Mucosa of stomach (tissue), 1 donor: ENCODE measurements around the gene TCF7L2.

ENCODE experiments used
- H3K27me3 ChIP-seq: one replicate; pipeline ENCODE4 v1.7.0; 2013; ENCODE audit warnings: mild to moderate bottlenecking, low read length; ENCODE audit not compliant: control insufficient read depth, insufficient read depth
- H3K36me3 ChIP-seq: one replicate; pipeline ENCODE4 v1.7.0; 2013; ENCODE audit warnings: low read length; ENCODE audit not compliant: control insufficient read depth, insufficient read depth
- H3K4me1 ChIP-seq: one replicate; pipeline ENCODE4 v1.7.0; 2013; ENCODE audit warnings: mild to moderate bottlenecking, low read length; ENCODE audit not compliant: control insufficient read depth, insufficient read depth
- H3K4me3 ChIP-seq: one replicate; pipeline ENCODE4 v1.7.0; 2013; ENCODE audit warnings: low read length
- H3K9ac ChIP-seq: one replicate; pipeline ENCODE4 v1.7.0; 2013; ENCODE audit warnings: mild to moderate bottlenecking, low read length, moderate library complexity
- H3K9me3 ChIP-seq: one replicate; pipeline ENCODE4 v1.7.0; 2013; ENCODE audit warnings: mild to moderate bottlenecking, low read length, moderate library complexity; ENCODE audit not compliant: control insufficient read depth
- donor health status: Pancreatic carcinoma.

Gene TCF7L2

GRCh38 chr10:113021268-113022040, 71.4 kb downstream of the TCF7L2 start:
- Histone ChIP-seq H3K9me3 (no peaks in the 10 kb centered on the region), H3K9ac (no peak overlapping the region), H3K36me3 (no peaks in the 10 kb centered on the region), H3K4me1 (peaks cover 55% of the 10 kb centered on the region), H3K4me3 (no peak overlapping the region), H3K27me3 (no peaks in the 10 kb centered on the region)

DNA sequence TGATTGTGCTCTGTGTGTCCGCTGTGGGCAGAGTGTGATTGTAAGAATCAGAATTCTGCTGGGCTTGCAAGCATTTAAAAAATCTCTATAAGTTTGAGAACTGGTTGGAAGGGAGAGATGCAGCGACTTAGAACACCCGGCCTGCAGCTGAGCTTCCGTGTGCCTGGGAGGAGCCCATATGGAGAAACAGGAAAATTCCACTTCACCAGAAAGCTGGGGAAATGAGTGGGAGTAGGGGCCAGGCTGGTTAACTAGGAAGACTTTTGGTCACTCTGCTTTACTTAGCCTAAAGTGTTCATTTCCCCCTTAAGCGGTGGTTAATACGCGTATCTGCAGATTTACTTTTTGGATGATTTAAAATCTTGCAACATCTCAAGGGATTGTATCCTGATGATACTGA, 72.2 kb downstream of the TCF7L2 start:
- H3K4me1 ChIP-seq: peaks cover 55% of the 10 kb centered on the region

GRCh38 chr10:113023017-113023416, 73.0 kb downstream of the TCF7L2 start:
- H3K9me3 ChIP-seq: no peaks in the 10 kb centered on the region
- H3K9ac ChIP-seq: no peak overlapping the region
- no peaks in the 10 kb centered on the region for H3K36me3 ChIP-seq
- H3K4me3 ChIP-seq: no peak overlapping the region
- no peaks in the 10 kb centered on the region for H3K27me3 ChIP-seq
- peaks cover 55% of the 10 kb centered on the region for H3K4me1 ChIP-seq

More for the DNA sequence above, 72.2 kb downstream of the TCF7L2 start:
- H3K27me3 ChIP-seq: no peaks in the 10 kb centered on the region
- no peak overlapping the region for H3K9ac ChIP-seq
- H3K4me3 ChIP-seq: no peak overlapping the region
- H3K36me3 ChIP-seq: no peaks in the 10 kb centered on the region
- no peaks in the 10 kb centered on the region for H3K9me3 ChIP-seq

DNA sequence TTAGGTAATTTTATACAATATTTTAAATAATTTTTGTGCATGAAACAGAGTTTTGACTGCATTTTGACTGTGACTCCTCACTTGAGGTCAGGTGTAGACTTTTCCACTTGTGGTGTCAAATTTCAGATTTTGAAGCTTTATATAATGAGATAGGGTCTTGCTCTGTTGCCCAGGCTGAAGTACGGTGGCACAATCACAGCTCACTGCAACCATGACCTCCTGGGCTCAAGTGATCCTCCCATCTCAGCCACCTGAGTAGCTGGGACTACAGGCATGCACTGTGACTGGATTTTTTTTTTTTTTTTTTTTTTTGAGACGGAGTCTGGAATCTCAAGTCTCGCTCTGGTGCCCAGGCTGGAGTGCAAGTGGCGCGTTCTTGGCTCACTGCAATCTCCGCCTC, 74.9 kb downstream of the TCF7L2 start:
- no peaks in the 10 kb centered on the region for H3K36me3 ChIP-seq
- H3K9me3 ChIP-seq: no peaks in the 10 kb centered on the region
- H3K4me1 ChIP-seq: peaks cover 45% of the 10 kb centered on the region
- H3K4me3 ChIP-seq: no peak overlapping the region
- no peak overlapping the region for H3K9ac ChIP-seq
- no peaks in the 10 kb centered on the region for H3K27me3 ChIP-seq

DNA sequence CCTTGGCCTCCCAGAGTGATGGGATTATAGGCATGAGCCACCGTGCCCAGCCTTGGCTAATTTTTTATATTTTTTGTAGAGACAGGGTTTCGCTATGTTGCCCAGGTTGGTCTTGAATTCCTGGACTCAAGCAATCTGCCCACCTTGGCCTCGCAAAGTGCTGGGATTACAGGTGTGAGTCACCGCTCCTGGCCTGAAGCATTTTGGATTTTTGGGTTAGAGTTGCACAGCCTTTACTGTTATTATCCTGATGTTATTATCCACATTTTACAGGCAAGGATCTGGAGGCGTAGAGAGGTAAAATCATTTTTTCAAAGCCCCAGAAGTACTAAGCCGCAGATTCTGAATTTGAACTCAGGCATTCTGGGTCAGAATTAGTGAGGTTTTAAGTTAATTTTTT, 75.4 kb downstream of the TCF7L2 start:
- Histone ChIP-seq H3K36me3 (no peaks in the 10 kb centered on the region), H3K9me3 (no peaks in the 10 kb centered on the region), H3K9ac (no peak overlapping the region), H3K27me3 (no peaks in the 10 kb centered on the region), H3K4me3 (no peak overlapping the region), H3K4me1 (peaks cover 45% of the 10 kb centered on the region)

- H3K4me1 ChIP-seq: peaks cover 40% of the 10 kb centered on the region
- no peaks in the 10 kb centered on the region for H3K36me3 ChIP-seq
- H3K4me3 ChIP-seq: no peak overlapping the region
- H3K9me3 ChIP-seq: no peaks in the 10 kb centered on the region
- no peak overlapping the region for H3K9ac ChIP-seq
- no peaks in the 10 kb centered on the region for H3K27me3 ChIP-seq
These were observed 76.6 kb downstream of the TCF7L2 start for GRCh38 chr10:113026679-113027078.

- Histone ChIP-seq H3K9ac (no peak overlapping the region), H3K9me3 (no peaks in the 10 kb centered on the region), H3K4me1 (peaks cover 39% of the 10 kb centered on the region), H3K27me3 (no peaks in the 10 kb centered on the region), H3K4me3 (no peak overlapping the region), H3K36me3 (no peaks in the 10 kb centered on the region)
These were observed 77.2 kb downstream of the TCF7L2 start for GRCh38 chr10:113027230-113027573.

GRCh38 chr10:113027574-113028455, 77.8 kb downstream of the TCF7L2 start:
- Histone ChIP-seq H3K9ac (no peak overlapping the region), H3K9me3 (no peaks in the 10 kb centered on the region), H3K27me3 (no peaks in the 10 kb centered on the region), H3K4me3 (no peak overlapping the region), H3K36me3 (no peaks in the 10 kb centered on the region), H3K4me1 (peaks cover 39% of the 10 kb centered on the region)

DNA sequence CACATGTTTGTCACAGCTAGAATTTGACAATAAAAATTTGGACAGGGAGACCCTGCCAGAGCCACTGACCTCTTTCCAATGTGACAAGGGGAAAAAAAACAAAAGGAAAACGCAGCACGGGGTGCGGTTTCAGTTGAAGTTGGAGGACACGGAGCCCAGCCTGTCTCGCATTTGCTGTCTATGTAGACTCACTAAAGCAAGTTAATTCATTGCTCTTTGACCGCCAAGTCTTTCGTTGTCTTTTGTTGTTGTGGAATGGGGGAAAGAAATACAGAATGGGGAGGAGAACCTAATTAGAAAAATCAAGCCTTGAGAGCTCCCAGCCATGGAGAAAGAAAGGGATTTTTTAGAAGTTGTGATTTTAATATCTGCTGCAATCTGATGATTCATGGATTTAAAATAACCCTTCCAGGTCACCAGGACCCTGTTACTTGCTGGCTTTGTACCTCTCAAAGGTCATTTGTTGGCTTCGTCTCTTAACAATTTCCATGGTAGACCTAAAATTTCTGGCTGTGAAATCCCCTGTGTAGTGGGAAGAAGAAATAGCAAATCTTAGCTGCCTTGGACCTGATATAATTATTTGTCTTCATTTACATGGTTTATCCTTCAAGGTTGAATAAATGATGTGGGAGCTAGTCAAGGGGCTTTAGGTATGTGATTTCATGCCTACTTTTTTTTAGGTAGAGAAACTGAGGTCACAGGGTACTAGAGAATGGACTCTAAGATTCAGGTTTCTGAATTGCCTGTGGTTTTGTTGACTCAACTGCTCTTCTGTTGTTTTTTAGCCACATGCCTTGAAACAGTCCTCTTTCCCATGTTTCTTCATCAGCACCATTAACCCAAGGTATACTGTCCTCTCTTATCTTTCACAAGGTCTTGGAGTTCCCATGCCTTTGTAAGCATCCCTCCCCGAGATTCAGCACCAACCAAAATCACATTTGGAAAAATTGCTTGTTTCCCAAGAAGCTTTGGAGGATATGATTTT, 78.7 kb downstream of the TCF7L2 start:
- no peaks in the 10 kb centered on the region for H3K9me3 ChIP-seq
- no peak overlapping the region for H3K4me3 ChIP-seq
- no peaks in the 10 kb centered on the region for H3K36me3 ChIP-seq
- H3K4me1 ChIP-seq: peaks cover 39% of the 10 kb centered on the region
- H3K9ac ChIP-seq: no peak overlapping the region
- H3K27me3 ChIP-seq: no peaks in the 10 kb centered on the region

- H3K4me1 ChIP-seq: peaks cover 54% of the 10 kb centered on the region
- H3K9me3 ChIP-seq: no peaks in the 10 kb centered on the region
- no peak overlapping the region for H3K9ac ChIP-seq
- H3K36me3 ChIP-seq: no peaks in the 10 kb centered on the region
- no peaks in the 10 kb centered on the region for H3K27me3 ChIP-seq
- no peak overlapping the region for H3K4me3 ChIP-seq
These were observed 80.4 kb downstream of the TCF7L2 start for GRCh38 chr10:113030453-113030852.

DNA sequence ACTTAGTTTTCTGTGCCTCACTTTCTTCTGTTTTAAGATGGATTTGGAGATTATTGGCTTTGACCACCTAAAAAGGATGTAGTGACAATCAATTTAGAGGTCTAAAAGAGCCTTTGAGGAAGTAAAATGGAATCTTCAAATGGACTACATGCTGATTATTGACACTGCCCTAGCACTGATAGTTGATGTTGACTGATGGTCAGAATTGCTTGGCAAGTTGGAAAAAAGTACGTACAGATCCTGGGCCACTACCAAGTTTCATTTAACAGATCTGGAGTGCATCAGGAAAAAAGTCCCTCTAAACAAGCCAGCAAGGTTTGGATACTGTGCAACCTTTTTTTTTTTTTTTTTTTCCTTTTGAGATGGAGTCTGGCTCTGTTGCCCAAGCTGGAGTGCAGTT, 81.1 kb downstream of the TCF7L2 start:
- no peaks in the 10 kb centered on the region for H3K9me3 ChIP-seq
- peaks cover 60% of the 10 kb centered on the region for H3K4me1 ChIP-seq
- no peaks in the 10 kb centered on the region for H3K27me3 ChIP-seq
- H3K36me3 ChIP-seq: no peaks in the 10 kb centered on the region
- H3K9ac ChIP-seq: no peak overlapping the region
- no peak overlapping the region for H3K4me3 ChIP-seq
